ENCODE measurements around the gene LENG1.
A peak's percentile ranks its signal among the peaks of the same experiment; 100 is the strongest.
"Not testable (repeated sequence)": the region's sequence is repeated elsewhere in the genome, so short reads cannot be mapped to it uniquely, and the experiment has no call there.

Gene LENG1

GRCh38 chr19:54159352-54160181 lies at the start of gene LENG1:
TSS of gene LENG1 (minus strand) at chr19:54159721. CDS start at chr19:54159695, 26 bp downstream.
- peak; percentile 100 for DNase-seq (ENCODE audit: low spot score)

DNA sequence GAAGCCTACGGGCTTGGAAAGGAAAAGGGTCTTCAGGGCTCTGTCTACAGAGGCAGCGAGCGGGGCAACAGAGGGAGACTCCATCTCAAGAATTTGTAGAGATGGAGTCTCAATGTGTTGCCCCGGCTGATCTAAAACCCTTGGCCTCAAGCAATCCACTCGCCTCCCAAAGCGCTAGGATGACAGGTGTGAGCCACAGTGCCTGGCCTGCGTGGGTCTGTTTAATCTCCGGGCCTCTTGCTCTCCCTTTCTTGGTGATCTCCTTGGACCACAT lies 49.2 kb upstream of the LENG1 start:
- no peak for DNase-seq (ENCODE audit: low spot score)

- DNase-seq (ENCODE audit: low spot score) = peak; percentile 40
Observed at GRCh38 chr19:54207983-54208783, 48.7 kb upstream of the LENG1 start.

DNA sequence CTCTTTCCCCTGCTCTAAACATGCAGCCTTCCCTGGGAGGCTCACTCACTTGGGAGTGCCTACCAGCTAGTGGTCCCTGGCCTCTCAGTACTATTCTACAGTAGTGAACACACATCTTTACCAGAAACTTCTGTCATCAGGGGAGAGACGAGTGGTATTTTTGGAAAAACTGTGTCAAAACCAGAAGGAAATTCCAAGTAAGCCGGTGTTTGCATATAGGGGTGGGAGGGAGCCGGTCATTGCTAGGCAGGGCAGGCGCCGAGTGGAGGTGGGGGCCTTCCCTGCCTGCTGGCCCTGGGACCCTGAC lies 48.1 kb upstream of the LENG1 start:
- no peak for DNase-seq (ENCODE audit: low spot score)

DNA sequence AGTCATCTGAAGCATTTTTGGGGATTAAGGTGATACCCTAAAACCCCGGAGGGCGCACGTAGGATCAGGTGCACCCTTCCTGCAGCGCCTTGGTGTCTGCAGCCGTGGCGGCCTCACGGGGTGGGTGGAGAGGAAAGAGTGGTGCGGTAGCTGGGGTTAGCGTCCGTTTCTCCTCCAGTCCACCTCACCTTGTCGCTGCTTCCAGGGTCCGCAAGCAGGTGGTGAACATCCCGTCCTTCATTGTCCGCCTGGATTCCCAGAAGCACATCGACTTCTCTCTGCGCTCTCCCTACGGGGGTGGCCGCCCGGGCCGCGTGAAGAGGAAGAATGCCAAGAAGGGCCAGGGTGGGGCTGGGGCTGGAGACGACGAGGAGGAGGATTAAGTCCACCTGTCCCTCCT lies 47.7 kb upstream of the LENG1 start:
- DNase-seq (ENCODE audit: low spot score) = not testable (repeated sequence)

DNA sequence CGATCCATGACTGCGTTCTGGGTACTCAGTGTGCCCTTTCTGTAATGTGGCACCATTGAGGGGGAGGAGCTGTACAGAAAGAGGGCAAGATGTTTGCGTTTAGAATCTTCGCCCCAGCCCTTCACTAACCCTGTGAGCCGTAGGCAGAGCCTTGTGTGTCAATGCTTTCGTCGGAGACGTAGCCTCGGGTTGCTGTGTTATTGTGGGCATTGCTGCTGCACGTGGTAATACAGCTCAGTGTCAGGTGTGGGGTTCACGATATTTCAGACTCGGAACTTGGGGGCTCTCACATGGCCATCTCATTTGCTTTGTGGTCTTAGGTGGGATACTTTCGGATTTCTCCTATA lies 47.3 kb upstream of the LENG1 start:
- no peak for DNase-seq (ENCODE audit: low spot score)

DNA sequence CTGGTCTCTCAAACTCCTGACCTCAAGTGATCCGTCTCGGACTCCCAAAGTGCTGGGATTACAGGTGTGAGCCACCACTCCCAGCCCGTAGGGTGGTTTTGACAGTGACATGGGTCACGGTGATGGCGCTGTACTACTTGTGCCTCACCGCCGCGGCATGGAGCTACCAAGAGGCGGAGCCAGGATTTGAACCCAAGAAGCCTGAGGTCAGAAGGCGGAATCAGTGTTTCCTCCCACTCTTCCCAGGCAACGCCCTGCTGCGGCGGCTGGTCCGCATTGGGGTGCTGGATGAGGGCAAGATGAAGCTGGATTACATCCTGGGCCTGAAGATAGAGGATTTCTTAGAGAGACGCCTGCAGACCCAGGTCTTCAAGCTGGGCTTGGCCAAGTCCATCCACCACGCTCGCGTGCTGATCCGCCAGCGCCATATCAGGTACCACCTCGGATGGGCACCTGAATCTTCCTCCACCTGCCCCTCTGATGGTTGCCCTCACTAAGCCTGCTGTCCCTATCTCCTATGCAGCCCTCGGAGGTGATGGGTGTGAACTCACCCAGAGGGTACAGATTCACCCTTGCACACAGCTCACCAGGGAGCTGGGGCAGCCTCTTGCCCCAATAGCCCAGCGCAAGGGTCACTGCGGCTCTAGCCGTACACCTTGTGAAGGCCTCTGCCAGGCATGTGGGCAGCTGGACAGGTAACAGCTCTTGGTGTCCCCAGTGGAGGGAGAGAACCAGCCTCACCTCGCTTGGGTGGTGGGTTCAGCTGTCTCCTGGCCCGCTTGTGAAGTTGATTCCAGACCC lies 46.7 kb upstream of the LENG1 start:
- DNase-seq (ENCODE audit: low spot score) = no peak

GRCh38 chr19:54204767-54205468 lies 45.4 kb upstream of the LENG1 start:
- DNase-seq (ENCODE audit: low spot score) = no peak

DNA sequence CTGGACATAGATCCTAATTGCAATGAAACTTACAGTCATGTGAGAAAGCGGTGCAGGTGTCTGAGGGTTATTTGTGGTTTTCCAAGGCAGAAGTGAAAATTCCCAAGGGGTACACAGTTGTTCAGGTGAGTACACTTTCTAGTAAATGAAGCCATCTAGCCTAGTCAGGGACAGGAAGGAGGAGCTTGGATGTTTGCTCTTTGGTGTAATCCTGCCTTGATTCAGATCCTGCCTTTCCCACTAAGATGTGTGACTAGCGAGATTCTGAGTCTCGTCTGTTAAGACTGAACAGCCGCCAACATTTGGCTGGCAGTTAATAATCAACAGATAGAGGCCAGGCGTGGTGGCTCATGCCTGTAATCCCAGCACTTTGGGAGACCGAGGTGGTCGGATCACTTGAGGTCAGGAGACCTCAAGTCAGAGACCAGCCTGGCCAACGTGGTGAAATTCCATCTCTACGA lies 43.7 kb upstream of the LENG1 start:
- DNase-seq (ENCODE audit: low spot score) = no peak

DNA sequence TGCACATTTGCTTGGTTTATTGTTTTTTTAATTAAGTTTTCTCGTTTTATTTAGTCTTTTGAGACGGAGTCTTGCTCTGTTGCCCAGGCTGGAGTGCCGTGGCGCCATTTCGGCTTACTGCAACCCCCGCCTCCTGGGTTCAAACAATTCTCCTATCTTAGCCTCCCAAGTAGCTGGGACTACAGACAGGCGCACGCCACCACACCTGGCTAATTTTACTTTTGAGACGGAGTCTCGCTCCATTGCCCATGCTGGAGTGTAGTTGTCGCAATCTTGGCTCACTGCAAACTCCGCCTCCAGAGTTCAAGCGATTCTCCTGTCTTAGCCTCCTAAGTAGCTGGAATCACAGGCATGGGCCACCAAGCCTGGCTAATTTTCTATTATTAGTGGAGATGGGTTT lies 42.5 kb upstream of the LENG1 start:
- DNase-seq (ENCODE audit: low spot score) = no peak

DNA sequence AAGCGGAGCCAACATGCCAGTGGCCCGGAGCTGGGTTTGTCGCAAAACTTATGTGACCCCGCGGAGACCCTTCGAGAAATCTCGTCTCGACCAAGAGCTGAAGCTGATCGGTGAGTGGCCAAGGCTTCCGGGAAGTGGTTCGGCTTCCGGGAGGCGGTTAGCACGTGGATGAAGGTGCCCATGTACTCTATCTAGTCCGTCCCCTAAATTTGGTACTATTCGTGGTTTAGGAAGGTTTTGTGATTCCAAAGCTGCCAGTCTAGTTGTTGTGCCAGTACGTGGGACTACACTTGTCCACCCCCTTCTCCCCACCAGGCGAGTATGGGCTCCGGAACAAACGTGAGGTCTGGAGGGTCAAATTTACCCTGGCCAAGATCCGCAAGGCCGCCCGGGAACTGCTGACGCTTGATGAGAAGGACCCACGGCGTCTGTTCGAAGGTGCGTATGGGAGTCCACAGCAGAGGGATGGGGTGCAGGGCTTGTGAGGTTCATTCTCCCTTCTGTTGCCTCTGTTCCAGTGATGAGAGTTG lies 41.7 kb upstream of the LENG1 start:
- no peak for DNase-seq (ENCODE audit: low spot score)

DNA sequence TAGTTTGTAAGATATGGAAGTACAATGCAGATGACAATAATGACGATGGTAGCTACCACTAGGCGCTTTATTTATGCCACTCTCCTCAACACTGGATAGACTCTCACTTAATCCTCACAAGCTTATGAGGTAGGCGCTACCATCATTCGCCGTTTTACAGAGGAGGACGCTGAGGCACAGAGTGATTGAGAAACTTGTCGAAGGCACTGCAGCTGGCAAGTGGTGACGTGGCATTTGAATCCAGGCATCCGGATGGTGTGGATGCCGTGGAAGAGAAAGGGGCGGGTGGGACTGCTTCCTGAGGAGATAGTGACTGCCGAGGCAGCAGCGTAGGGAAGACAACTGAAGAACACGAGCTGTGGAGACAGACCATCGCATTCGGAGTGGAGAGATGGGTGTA lies 39.9 kb upstream of the LENG1 start:
- DNase-seq (ENCODE audit: low spot score) = no peak

DNA sequence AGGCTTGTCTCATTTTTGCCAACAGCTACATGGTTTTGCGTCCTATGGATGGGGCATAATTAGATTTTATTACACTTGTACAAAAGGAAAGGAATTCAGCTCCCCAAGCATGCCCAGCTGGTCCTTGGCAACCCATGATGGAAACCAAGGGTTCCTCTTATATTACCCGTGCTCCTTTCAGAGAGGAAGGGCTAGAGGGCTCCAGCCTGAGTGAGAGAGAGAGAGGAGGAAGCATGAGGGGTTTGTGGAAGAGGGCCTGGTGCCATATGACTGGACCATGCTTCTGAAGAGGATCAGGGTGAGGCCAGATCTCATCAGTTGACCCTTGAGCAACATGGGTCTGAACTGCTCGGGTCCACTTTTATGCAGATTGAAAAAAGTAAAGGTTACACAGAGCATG lies 37.6 kb upstream of the LENG1 start:
- DNase-seq (ENCODE audit: low spot score) = no peak

DNA sequence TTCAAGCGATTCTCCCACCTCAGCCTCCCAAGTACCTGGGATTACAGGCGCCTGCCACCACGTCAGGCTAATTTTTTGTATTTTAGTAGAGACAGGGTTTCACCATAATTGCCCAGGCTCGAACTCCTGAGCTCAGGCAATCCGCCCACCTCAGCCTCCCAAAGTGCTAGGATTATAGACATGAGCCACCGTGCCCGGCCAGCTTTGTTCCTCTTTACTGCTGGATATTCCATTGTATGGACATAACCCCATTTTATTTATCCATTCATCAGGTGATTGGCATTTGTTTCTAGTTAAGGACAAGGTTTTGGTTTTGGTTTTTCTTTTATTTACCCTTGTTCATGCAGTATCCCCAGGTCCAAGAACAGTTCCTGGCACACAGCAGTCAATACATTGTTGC lies 37.0 kb upstream of the LENG1 start:
- no peak for DNase-seq (ENCODE audit: low spot score)

DNA sequence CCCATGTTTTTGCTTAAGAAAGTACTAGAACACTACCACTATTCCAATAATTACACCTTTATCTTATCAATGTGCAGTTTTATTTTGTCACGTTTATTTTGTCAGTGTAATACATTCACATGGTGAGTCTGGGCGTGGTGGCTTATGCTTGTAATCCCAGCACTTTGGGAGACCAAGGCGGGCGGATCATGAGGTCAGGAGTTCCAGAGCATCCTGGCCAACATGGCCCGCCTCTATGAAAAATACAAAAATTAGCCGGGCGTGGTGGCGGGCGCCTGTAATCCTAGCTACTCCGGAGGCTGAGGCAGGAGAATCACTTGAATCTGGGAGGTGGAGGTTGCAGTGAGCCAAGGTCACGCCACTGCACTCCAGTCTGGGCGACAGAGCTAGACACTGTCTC lies 34.9 kb upstream of the LENG1 start:
- DNase-seq (ENCODE audit: low spot score) = not testable (repeated sequence)

DNA sequence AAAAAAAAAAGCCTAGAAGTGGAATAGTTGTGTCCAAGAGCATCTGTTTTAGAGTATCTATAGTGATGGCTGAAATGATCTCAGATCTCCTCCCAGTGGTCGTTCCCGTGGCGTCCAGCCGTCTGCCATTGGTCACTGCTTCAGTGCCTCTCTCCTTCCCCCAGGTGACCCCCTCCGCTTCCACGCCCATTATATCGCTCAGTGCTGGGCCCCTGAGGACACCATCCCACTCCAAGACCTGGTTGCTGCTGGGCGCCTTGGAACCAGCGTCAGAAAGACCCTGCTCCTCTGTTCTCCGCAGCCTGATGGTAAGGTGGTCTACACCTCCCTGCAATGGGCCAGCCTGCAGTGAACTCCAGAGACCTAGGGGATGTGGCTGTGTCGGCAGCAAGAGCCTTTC lies 33.5 kb upstream of the LENG1 start:
- no peak for DNase-seq (ENCODE audit: low spot score)

DNA sequence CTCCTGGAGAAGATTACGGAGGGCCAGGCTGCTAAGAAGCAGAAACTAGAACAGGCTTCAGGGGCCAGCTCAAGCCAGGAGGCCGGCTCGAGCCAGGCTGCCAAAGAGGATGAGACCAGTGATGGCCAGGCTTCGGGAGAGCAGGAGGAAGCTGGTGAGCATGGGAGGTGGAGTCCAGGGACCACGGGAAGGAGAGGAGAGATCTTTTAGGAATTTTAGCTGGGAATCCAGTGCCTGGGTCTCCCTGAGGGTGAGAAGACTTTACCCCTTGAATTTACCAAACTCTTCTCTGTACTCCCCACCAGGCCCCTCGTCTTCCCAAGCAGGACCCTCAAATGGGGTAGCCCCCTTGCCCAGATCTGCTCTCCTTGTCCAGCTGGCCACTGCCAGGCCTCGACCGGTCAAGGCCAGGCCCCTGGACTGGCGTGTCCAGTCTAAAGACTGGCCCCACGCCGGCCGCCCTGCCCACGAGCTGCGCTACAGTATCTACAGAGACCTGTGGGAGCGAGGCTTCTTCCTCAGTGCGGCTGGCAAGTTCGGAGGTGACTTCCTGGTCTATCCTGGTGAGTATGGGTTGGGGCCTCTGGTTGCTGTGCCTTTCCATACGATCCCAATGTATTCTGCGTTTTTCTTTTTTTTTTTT lies 32.4 kb upstream of the LENG1 start:
- no peak for DNase-seq (ENCODE audit: low spot score)

GRCh38 chr19:54191011-54191810 lies 31.7 kb upstream of the LENG1 start, which contains the start of gene TSEN34:
TSS of gene TSEN34 (plus strand) at chr19:54191308. CDS start at chr19:54191365, 57 bp downstream.
- DNase-seq (ENCODE audit: low spot score) = peak; percentile 88

DNA sequence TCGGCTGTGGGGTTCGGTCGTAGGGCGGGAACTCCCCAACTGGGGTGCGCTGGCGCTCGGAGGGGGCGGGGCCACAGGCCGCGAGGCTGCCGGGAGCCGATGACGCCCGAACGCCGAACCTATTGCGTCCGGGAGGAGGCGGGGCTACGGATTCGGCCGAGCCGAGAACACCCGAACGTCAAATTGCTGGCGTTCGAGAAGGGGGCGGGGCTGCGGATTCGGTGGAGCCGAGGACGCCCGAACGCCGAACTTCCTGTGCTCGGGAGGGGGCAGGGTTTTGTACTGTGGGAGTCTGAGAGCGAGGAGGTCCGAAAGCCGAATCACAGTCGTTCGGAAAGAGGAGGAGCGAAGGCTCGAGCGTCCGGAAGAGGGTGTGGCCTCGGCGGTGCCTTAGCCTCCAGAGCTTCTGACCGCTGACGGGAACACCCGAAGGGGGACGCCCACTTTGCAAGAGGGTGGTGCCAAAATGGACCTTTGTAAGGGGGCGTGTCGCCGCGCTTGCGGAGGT lies 31.0 kb upstream of the LENG1 start:
- peak; percentile 100 for DNase-seq (ENCODE audit: low spot score)
